HG03565 (cell line): ENCODE results near the gene ZBP1.

Experiments used
- ATAC-seq: cut with Tn5 transposase; IDR thresholded peaks from one replicate; pipeline ENCODE4 v1.9.1; 2021; ENCODE audit warnings: mild to moderate bottlenecking, moderate library complexity; ENCODE audit not compliant: unreplicated experiment

Gene ZBP1

DNA sequence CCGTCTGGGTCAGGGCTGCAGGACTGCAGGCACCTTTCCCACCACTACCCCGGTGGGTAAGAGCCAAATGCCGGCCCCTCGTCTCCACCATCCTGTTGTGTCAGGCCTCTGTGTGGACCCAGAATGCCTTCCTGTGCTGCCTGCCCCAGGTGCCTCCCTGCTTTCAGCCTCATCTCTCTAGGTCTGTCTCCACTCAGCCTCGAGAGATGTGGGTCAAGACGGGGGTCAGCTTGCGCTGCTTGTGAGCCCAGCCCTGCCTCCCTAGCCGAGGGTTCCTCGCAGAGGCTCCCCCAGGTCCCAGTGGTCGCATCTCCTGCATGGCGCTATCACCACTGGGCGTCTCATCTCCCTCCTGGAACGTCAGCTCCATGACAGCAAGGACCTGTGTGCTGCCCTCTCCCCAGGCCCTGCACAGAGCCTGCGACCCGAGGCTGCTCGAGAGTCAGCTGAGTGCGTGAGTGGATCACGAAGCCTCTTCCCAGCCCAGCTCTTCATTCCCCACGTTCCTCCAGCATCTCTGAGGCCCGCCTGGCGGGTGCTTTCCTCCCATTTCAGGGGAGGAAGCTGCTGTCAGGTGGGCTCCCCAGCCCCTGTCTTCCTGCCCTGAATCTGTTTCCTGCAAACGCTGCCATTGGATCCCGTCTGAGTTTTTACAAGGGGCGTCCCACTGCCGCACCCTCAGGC, 38.7 kb upstream of the ZBP1 start:
- no peak for ATAC-seq

DNA sequence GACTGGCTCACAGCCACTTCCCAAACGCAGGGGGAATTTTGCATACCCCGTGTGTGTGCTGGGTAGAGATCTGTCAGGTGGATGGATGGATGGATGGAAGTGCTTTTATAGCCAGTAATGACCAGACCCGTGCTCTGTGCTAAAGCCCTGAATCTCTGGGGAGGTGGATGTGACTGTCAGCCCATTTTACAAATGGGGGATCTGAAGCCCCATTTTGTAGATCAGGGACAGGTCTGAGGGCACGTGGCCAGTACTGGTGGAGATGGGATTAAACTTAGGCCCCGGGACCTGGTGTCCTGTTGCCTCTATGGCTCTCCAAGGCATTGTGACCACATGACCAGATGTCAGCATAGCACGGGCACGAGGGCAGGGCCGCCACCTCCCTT, 38.2 kb upstream of the ZBP1 start:
- ATAC-seq, result no peak

DNA sequence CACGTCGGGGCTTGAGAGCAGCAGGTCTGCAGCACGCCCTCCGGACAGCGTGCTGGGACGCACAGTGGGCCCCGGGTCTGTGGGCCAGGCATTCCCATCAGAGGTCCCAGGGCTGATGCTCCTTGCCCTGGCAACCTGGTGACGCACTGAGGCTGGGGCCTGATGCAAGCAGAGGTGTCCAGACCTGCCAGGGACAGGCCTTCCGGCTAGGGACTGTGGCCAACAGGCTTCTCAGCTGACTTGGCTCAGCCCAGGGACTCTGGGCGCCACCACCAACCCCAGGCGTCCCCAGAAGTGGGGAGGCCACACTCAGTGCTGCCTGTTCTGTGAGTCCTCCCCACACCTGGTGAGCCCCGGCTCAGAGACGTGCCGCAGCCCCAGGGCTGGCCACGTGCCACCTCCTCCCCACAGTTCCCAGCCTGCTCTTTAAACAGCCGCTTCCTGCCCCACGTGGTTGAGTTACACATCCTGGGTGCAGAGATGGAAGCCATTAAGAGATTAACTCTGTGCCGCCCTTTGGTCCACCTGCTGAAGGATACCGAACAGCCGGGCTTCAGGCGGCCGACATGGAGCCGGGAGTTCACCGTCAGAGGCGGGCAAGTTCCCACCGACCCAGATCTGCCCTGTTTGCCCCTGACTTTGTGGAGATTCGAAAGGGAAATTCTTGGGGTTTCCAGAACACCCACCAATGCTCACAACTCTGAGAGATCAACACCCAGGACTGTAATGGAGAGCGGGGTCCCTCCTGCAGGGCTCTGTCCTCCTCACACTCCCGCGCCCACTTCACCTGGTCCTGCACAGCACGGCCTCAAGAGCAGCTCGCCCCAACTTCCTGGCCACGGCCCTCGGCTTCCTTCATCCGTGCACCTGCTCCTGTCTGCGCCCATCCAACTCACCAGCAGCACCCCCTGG, 37.6 kb upstream of the ZBP1 start:
- ATAC-seq, result no peak

DNA sequence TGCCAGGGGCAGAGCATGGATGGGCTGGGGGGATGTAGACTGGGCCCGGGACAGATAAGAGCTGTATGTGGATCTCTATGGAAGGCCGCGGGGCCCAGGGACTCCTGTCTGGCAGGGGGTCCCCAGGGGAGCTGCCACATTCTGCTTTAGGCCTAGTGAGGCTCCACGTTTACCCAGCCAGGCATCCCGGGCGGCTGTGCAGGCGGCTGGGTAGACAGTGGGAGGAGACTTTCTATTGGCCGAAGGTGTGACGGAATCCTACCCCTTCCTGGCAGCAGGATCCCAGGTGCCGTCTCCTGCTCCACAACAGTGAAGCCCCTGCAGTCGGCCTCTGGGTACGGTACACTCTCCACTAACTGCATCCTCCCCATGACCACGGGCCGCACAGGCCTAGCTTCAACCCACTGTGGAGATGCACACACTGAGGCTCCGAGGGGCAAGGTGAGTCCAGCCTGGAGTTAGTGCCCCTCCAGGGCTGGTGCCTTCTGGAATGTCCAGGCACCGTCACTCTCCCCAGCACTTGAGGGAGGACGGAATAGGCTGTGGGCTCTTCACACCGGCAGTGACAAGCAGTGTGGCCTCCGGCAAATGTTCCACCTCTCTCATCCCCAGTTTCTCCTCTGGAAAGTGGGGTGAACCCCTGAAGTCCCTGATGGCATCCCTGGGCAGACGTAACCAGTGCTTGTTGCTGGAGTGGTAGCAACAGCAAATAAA, 36.8 kb upstream of the ZBP1 start:
- no peak for ATAC-seq

DNA sequence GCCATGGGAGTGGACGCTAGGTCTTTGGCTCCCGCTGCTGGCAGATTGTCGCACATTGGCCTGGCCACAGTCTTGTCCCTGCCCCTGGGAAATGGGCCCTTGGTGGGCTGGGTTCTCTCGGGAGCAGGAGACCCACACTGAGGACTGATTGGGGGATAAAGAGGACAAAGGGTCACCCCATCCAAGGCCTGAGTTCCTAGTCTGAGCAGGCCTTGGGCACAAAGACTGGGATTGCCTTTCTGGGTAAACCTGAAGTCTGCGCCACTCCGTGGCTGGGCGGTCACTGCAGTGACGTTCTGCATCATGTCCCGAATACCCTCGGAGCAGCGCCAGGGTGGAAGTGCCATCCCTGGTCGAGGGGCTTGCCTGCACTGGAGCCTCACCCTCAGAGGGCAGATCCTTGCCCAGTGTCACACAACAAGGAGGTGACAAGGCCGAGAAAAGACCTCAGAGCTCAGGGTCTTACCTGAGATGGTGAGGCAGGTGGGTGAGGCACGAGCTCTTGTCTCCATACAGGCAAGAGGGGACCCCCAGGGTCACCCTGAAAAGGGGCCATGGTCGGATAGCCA, 36.1 kb upstream of the ZBP1 start:
- ATAC-seq, result no peak

DNA sequence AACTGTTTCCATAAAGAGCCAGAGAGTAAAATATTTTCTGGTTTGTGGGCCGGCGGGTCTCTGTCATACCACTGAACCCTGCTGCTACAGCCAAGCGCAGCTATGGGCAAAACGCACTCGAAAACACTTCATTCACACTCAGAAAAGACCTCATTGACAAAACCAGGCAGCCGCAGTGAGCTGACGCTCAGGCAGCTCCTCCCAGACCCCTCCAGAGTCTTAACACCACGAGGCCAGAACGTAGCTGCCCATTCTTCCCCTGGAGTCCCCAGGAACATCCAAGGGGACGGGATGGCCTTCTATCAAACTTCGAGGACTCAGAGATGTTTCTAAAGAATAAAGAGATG, 35.6 kb upstream of the ZBP1 start:
- ATAC-seq, result no peak

DNA sequence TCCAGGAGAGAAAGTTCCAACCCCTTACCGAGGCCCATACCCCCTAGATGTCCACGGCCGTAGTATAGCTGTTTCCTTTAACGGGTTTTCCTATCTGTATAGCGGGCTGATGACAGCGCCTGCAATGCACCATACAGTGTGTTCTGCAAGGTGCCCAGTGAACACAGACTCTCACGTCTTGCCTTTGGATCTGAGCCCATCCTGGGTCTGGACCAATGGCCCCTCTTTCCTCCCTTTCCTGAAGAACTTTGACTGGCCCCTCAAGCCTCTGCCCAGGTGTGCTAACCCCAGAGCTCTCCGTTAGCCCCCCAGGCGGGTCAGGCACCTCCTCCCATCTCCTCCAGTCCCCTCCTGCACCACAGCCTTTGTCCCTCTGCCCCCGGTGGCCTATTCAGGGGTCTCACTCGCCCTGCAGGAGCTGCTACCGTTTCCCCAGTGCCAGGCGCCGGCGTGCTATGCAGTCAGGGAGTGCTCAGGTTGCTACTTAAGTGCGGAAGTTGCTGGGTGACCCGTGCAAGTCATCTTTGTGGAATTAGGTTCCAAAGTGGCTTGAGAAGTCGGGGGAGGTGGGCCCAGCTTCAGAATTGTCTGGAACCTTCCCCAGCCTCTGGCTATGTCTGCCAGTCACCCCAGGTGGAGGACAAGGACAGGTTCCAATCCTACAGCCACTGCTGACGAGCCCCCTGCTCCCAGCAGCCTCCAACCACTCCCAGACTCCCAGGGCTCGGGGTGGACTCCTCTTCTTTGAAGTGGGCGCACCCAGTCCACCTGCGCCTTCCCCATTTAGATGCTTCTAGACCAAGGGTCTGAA, 35.0 kb upstream of the ZBP1 start:
- no peak for ATAC-seq

DNA sequence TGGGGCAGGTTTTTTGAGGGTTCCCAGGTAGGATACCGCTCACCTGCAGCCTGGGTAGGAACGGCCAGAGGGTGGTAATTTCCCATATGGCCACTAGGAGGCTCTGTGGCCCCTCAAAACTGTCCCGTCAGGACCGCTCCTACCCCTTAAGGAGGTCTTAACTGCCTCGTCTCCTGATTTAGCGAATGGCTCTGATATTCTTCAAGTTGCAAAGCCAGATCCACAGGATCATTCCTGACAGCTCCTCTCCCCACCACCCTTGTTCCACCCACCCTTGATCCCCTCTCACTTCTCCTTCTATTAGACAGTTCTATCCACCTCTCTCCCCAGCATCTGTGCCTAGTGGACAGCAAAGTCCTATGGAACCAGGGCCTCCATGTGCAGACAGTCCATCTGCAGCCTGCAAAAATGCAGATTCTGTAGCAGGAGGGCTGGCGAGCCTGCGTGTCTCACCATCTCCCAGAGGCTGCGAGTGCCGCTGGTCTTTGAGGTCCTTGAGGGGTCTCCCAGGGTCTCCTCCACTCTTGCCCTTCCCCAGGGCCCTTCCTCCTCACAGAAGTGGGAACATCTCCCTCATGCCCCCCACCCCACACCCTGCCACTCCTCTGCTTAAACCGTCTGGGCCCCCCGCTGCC, 34.3 kb upstream of the ZBP1 start:
- ATAC-seq, result peak; percentile 59

DNA sequence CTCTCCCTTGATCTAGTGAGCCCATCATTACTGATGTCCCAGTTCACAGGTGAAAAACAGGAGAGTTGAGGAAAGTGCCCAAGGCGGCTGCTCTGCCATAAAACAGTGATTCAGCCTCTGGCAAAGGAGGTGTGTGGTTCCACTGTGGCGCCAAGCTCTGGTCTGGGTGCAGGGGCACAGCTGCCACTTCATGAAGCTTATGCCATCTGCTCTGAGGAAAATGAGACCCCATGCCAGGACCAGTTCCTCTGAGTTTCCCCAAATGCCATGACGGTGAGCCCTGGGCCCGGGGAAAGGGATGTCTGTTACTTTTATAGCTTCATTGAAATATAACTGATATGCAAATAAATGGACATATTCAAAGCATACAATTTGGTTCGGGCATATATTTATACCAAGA, 33.7 kb upstream of the ZBP1 start:
- ATAC-seq, result no peak

DNA sequence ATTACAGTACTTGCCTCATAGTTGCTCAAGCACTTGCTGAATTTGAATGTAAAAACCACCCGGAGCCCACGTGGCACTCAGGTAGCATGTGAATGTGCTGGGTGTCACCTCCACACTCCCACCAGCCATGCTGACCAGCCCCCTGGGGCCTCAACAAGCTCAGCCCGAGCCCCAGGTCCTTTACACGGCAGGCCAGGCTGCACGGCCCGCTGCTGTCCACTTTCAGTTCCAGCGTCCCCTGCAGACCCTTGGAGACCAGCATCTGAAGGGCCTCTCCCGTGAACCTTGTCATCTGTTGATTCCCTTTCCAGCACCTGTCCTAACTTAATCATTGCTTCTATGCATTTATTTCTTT, 33.3 kb upstream of the ZBP1 start:
- no peak for ATAC-seq

DNA sequence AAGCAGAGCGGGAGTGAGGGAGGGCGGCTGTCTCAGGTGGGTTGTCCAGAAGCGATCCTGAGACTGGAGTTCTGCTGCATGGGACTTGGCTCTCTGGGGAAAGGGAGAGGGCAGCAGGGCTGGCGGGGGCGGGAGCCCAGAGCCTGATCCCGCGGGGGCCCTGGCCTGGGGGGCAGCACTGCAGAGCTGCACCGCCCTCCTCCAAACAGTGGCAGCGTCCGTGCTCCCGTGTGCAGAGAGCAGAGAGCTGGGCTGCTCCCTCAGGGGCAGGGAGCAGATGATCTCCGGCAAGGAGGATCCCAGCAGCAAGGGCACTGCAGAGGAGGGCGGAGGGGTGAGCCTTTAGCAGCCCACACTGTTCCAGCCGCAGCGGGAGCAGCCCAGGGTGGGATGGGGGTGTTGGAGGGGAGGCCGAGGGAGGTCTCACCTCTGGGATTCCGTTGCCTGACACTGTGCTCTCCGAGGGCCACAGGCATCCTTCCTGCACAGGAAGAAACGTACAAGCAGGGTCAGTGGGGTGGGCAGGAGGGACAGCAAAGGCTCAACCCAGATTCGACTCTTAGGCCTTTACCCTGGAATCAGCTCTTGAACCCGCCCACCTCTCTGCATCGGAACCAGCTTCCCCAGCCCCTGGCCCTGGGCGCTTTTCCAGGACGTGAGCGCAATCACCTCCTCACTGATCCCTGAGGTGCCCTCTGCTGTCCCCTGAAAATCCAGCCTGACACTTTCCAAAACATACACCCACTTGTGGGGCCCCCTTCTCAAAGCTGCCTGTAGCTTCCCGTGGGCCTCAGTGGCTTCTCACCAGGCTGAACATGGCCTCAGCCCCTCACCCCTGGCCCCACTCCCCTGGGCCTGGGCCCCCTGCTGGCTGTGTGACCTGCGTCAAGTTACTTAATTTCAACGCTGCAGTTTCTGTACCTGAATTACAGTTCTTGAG, 32.6 kb upstream of the ZBP1 start:
- ATAC-seq, result no peak

DNA sequence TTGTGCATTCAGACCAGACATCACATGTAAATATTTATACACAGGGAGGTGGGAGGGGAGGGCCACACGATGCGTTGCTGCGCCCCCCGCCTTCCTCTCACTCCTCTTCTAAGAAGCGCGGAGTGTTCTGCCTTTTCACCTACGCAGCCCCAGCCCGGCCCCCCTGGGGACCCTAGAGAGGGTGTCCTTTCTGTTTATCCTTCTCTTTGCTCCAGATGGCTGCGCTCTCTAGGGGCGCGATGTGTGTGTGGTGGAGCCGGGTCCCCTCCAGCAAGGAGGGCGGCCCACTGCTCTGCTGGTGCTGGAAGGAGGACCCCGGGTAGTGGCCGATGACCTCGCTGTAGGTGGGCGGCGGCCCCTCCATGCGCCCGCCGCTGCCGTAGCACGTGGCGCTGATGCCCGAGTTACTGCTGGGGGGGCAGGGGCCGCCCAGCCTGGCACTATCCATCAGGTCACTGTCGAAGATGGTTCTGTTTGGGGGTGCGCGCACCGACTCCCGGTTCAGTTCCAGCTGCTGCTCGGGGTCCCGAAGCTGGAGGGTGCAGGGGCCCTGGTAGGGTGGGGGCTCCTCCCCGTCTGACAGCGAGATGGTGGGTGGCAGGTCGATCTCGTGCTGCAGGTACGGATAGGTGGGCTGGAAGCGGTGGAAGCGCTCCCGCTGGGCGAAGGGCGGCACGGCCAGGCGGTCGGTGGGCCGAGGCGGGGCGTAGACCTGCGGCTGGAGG, 31.8 kb upstream of the ZBP1 start:
- ATAC-seq, result no peak

DNA sequence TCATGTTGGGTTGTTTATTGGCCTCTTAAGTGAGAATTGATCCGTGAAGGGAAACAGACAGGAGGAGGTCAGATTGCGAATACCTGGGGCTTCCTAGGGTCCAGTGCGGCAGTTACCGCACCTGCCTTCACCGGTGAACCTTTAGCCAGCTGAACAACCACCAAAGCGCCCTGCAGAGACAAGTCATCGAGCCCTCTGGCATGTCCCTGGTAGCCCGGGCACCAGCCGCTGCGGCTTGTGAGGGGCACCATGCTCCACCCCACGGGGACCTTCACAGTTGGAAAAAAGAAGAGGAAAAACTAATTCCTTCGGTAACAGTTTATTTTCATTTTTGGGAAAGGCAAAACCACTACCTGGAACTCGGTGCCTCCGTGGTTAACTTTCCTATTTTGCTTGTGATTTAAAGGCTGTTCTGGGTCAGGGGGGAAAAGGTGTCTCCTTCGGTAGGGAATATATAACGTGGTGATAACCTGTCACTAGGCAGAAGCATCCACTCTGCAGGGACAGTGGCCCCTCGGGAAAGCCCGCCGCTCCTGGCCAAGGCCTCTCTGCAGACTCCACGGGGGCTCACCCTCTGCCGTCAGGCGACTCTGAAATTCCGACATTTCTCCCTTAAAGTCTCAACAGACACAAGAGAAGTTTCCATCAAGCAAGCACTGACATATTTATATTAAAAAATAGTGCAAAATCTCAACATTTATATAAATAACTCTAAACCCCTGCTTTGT, 30.7 kb upstream of the ZBP1 start:
- no peak for ATAC-seq

DNA sequence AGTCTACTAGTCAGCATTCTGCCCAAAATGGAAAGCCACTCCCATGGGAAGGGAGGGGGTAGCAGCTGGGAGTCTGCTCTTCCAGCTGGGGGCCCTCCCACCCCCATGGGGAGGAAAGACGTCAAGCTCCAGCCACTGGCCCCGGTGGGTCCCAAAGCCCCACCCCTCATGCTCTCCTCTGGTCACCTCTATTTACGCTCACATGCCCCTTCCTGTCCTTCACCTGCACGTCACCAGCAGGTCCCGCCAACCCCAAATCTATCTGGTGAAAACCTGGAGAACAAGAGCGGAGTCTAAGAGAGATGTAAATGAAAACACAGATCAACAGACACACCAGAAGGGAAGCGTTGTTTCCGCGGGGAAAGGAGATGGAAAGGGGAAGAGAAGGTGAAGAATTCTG, 30.0 kb upstream of the ZBP1 start:
- ATAC-seq, result no peak

DNA sequence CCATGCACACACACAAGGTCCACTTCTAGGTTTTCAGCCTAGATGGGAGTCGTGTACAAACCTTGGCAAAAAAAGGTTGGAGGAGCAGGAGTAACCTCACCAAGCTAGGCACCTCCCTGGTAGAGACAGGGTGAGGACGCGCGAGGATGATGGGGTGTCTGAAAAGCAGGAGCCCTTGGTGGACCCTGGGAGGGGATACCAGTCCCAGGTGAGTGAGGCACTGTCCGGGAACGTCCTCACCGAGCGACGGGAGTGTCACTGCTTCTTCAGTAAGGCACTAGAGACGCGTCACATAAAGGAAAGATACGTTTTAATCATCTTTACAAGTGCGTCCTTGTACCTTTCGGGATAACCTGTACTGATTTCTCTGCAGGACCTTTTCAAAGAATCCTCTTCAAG, 29.4 kb upstream of the ZBP1 start:
- no peak for ATAC-seq

DNA sequence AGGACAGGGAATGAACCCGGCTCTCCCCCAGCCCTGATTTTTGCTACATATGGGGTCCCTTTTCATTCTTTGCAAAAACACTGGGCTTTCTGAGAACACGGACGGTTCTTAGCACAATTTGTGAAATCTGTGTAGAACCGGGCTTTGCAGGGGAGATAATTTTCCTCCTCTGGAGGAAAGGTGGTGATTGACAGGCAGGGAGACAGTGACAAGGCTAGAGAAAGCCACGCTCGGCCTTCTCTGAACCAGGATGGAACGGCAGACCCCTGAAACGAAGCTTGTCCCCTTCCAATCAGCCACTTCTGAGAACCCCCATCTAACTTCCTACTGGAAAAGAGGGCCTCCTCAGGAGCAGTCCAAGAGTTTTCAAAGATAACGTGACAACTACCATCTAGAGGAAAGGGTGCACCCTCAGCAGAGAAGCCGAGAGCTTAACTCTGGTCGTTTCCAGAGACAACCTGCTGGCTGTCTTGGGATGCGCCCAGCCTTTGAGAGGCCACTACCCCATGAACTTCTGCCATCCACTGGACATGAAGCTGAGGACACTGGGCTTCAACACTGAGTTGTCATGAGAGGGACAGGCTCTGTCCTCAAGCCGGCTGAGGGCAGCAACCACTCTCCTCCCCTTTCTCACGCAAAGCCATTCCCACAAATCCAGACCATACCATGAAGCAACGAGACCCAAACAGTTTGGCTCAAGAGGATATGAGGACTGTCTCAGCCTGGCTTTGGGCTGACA, 28.8 kb upstream of the ZBP1 start:
- ATAC-seq, result no peak
